Upper lobe of left lung (tissue), 6 donors: ENCODE data around the gene CIAO2B. TPM values are rescaled to one million over a fixed set of nuclear protein-coding genes. Genes with fewer than 3 reads are reported as not detected.

Experiments used
- ATAC-seq, 2 donors: fragments of 200-7000 bp; cut with Tn5 transposase; one replicate each; pipeline ENCODE4 v1.9.1; 2022; ENCODE audit warnings: mild to moderate bottlenecking in 2 of 2, moderate library complexity in 2 of 2; ENCODE audit not compliant: low FRiP score in 2 of 2
- DNase-seq, 2 donors: peaks; one replicate each; pipeline ENCODE4 v3.0.0-alpha.2; 2019 to 2020
- H3K27ac ChIP-seq, 4 donors: fragments of 200-600 bp; sonication (generic); one replicate each; pipeline ENCODE4 v1.5.1; 2016 to 2019
- H3K27me3 ChIP-seq, 4 donors: fragments of 200-600 bp; sonication (generic); one replicate each; pipeline ENCODE4 v1.5.1; 2017 to 2019
- H3K36me3 ChIP-seq, 4 donors: fragments of 200-600 bp; sonication (generic); one replicate each; pipeline ENCODE4 v1.5.1; 2016 to 2019
- H3K4me1 ChIP-seq, 4 donors: fragments of 200-600 bp; sonication (generic); one replicate each; pipeline ENCODE4 v1.5.1; 2018 to 2019
- H3K4me3 ChIP-seq, 4 donors: fragments of 200-600 bp; sonication (generic); one replicate each; pipeline ENCODE4 v1.5.1; 2017 to 2019; ENCODE audit warnings: mild to moderate bottlenecking in 2 of 4, moderate library complexity in 1 of 4
- H3K9me3 ChIP-seq, 4 donors: fragments of 200-600 bp; sonication (generic); one replicate each; pipeline ENCODE4 v1.5.1; 2018 to 2019
- EP300 ChIP-seq, 4 donors: sonication (generic); formaldehyde crosslinking; IDR thresholded peaks; one replicate each; pipeline ENCODE4 v1.5.1; 2017; ENCODE audit warnings: antibody characterized with exemption in 4 of 4, control low read depth in 2 of 4
- POLR2A ChIP-seq, 4 donors: fragments of 450-650 bp; IDR thresholded peaks; one replicate each; pipeline ENCODE4 v1.5.1; 2016 to 2017; ENCODE audit warnings: antibody characterized with exemption in 4 of 4, mild to moderate bottlenecking in 2 of 4
- POLR2AphosphoS5 ChIP-seq, 2 donors: sonication (generic); formaldehyde crosslinking; IDR thresholded peaks; one replicate each; pipeline ENCODE4 v1.5.1; 2017; ENCODE audit warnings: antibody characterized with exemption in 2 of 2
- WGBS, 2 donors: methylation state at CpG; one replicate each; pipeline ENCODE4 v1.1.5; 2017 to 2018; 5-methylcytosine and 5-hydroxymethylcytosine counted together
- total RNA-seq, 6 donors: library from RNA; depleted of rRNA in 4 of 6; stranded (reverse); fragments of >200 nt in 4 of 6; gene quantifications; one replicate each; pipeline versions ENCODE4 v1.1.0 to v1.2.1, GENCODE V29; 2016 to 2021
- TF ChIP-seq, protein P1 (sequence below), 6 experiments: fragments of 450-650 bp in 4 of 6; fragments of 200-600 bp in 2 of 6; sonication (generic) in 2 of 6; IDR thresholded peaks; one replicate each; pipeline ENCODE4 v1.5.1; 2016 to 2019; ENCODE audit warnings: antibody characterized with exemption in 6 of 6
- donor health status: DM: no; HTN: no; CAD: no; lungs with moderate emphysema.
- donor health status: DM: no; HTN: yes; CAD: no; lungs with severe emphysema.

The CIAO2B gene
- total RNA-seq, 6 donors from 2014 or later: 59.6 to 131 (median 73.2) TPM

DNA sequence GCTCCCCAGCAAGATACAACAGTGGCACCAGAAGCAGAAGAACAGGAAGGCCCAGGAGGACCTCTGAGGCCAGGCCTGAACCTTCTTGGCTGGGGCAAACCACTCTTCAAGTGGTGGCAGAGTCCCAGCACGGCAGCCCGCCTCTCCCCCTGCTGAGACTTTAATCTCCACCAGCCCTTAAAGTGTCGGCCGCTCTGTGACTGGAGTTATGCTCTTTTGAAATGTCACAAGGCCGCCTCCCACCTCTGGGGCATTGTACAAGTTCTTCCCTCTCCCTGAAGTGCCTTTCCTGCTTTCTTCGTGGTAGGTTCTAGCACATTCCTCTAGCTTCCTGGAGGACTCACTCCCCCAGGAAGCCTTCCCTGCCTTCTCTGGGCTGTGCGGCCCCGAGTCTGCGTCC is 38.8 kb upstream of the CIAO2B start:
- Histone ChIP-seq H3K27me3 (no peaks in the 10 kb centered on the region), H3K4me1 (peaks cover 0 to 4% (median 0%) of the 10 kb centered on the region in 4 donors), H3K4me3 (no peak overlapping the region), H3K36me3 (no peaks in the 10 kb centered on the region), H3K9me3 (no peaks in the 10 kb centered on the region), H3K27ac (peak overlapping the region in 1 of 4 donors; percentile 21)
- WGBS, 2 donors: 71 to 73% methylated on average over 9 of the region's 9 CpGs
- ATAC-seq (peak in 1 of 2 donors; percentile 12), DNase-seq (peak in 1 of 2 donors; percentile 67)
- no peak for TF ChIP-seq POLR2AphosphoS5 (IDR thresholded peaks at IDR 0.05)
- TF ChIP-seq, protein P1, sequence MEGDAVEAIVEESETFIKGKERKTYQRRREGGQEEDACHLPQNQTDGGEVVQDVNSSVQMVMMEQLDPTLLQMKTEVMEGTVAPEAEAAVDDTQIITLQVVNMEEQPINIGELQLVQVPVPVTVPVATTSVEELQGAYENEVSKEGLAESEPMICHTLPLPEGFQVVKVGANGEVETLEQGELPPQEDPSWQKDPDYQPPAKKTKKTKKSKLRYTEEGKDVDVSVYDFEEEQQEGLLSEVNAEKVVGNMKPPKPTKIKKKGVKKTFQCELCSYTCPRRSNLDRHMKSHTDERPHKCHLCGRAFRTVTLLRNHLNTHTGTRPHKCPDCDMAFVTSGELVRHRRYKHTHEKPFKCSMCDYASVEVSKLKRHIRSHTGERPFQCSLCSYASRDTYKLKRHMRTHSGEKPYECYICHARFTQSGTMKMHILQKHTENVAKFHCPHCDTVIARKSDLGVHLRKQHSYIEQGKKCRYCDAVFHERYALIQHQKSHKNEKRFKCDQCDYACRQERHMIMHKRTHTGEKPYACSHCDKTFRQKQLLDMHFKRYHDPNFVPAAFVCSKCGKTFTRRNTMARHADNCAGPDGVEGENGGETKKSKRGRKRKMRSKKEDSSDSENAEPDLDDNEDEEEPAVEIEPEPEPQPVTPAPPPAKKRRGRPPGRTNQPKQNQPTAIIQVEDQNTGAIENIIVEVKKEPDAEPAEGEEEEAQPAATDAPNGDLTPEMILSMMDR (IDR thresholded peaks at IDR 0.05): no peak
- TF ChIP-seq POLR2A (IDR thresholded peaks at IDR 0.05): no peak
- no peak for TF ChIP-seq EP300 (IDR thresholded peaks at IDR 0.05)

DNA sequence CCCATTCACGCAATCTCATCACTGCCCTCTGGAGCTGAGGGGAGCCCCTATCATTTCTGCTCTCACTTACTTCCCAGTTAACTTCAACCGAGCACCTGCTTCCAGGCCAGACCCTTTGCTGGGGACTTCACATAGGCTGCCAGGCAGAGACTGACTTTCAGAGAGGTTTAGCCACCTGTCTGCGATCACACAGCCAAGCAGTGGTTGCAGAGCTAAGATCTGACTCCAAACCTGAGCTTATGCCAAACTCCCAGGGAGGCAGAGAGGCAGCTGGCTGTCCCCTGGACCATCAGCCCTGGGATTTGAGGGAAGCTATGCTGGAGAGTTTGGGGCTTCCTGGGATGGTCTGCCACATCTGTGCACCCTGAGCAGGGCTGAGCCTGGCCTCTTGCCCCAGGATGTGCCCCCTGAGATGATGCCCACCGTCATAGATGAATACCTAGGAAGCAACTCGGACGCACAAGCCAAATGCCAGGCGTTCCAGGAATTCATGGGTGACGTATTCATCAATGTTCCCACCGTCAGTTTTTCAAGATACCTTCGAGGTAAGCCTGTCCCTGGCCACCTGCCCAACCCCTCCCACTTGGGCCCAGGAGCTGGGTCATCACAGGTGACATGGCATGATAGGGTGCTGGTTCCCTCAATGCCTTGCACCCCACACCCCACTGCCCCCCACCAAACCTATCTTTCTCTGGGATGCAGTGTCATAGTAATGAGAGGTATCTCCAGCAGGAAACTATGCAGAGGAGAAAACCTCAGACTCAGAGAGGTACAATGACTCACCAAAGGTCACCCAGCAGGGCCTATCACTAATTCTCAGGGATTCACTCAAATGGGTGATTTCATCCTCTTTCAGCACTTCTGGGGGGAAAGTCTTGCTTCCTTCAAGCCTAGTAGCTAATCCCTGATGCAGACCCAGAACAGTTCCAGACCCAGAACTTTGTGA is 36.8 kb upstream of the CIAO2B start:
- WGBS, 2 donors: 72 to 87% methylated on average over 9 to 10 of the region's 10 CpGs
- no peak for DNase-seq

DNA sequence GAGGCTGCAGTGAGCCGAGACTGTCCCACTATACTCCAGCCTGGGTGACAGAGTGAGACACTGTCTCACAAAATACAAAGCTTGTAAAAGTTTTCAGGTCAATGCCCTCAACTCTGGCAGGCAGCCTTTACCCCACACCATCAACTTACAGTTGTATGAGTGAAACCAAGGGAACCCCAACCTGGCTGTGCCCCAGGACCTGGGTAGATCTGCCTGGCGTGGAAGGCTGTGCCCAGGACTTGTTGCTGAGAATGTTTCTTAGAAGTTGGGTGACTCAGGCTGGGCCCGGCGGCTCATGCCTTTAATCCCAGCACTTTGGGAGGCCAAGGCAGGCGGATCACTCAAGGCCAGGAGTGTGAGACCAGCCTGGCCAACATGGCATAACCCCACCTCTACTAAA is 34.6 kb upstream of the CIAO2B start:
- no peaks in the 10 kb centered on the region for H3K36me3 ChIP-seq
- DNase-seq: no peak
- TF ChIP-seq POLR2A (IDR thresholded peaks at IDR 0.05) (no peak), EP300 (IDR thresholded peaks at IDR 0.05) (no peak), POLR2AphosphoS5 (IDR thresholded peaks at IDR 0.05) (no peak)
- TF ChIP-seq, protein P1 (IDR thresholded peaks at IDR 0.05): no peak
- H3K9me3 ChIP-seq: no peaks in the 10 kb centered on the region
- no peak overlapping the region for H3K4me3 ChIP-seq
- WGBS, 2 donors: 87 to 91% methylated on average over 5 of the region's 5 CpGs
- H3K27me3 ChIP-seq: no peaks in the 10 kb centered on the region
- no peaks in the 10 kb centered on the region for H3K4me1 ChIP-seq
- H3K27ac ChIP-seq: no peak overlapping the region
- ATAC-seq: no peak

More for the DNA sequence above, 36.8 kb upstream of the CIAO2B start:
- Histone ChIP-seq H3K27me3 (no peaks in the 10 kb centered on the region), H3K4me3 (no peak overlapping the region), H3K4me1 (no peaks in the 10 kb centered on the region), H3K9me3 (no peaks in the 10 kb centered on the region), H3K27ac (no peak overlapping the region), H3K36me3 (no peaks in the 10 kb centered on the region)
- no peak for ATAC-seq
- TF ChIP-seq POLR2A (IDR thresholded peaks at IDR 0.05) (no peak), EP300 (IDR thresholded peaks at IDR 0.05) (no peak), POLR2AphosphoS5 (IDR thresholded peaks at IDR 0.05) (no peak)
- TF ChIP-seq, protein P1 (IDR thresholded peaks at IDR 0.05): no peak

DNA sequence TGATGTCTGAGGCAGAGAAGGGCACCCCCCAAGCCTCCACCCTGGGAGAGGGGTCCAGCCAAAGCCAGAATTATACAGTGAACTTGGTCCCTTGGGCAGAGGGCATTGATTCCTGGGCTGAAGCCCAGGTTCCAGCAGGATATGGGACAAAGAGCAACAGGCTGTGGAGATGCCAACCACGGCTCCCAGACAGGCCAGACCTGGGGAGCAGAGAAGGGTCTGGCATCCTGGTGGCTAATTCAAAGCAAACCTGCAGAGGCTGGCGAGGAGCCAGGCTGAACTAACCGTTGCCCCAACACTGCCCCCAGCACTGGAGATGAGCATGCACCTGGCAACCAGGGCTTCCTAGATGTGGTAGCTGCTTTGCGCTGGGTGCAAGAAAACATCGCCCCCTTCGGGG is 29.8 kb upstream of the CIAO2B start:
- no peak for ATAC-seq

More for the DNA sequence above, 29.8 kb upstream of the CIAO2B start:
- H3K9me3 ChIP-seq: no peaks in the 10 kb centered on the region
- H3K4me1 ChIP-seq: peaks cover 0 to 11% (median 8%) of the 10 kb centered on the region in 4 donors
- H3K27ac ChIP-seq: no peak overlapping the region
- WGBS, 2 donors: 80 to 92% methylated on average over 2 to 6 of the region's 6 CpGs
- H3K4me3 ChIP-seq: no peak overlapping the region
- H3K36me3 ChIP-seq: no peaks in the 10 kb centered on the region
- no peak for TF ChIP-seq POLR2AphosphoS5 (IDR thresholded peaks at IDR 0.05)
- no peak for TF ChIP-seq POLR2A (IDR thresholded peaks at IDR 0.05)
- TF ChIP-seq, protein P1 (IDR thresholded peaks at IDR 0.05): no peak
- no peak for TF ChIP-seq EP300 (IDR thresholded peaks at IDR 0.05)
- no peaks in the 10 kb centered on the region for H3K27me3 ChIP-seq
- no peak for DNase-seq
